A549 treated with CORT108297 at 1 μM for 4 hours (cell line): ENCODE data around the gene ABHD10. TPM values are rescaled to one million over a fixed set of nuclear protein-coding genes. Genes with fewer than 3 reads are reported as not detected.

Experiments
- total RNA-seq: library from RNA; stranded (reverse); fragments of 200-300 nt; extraction: Qiagen RNA extraction; gene quantifications from 5 replicates; pipeline ENCODE4 v1.2.3, GENCODE V29; 2022

Gene ABHD10
- 21.3 to 23.7 TPM (median 22.6 TPM) in 5 replicates for total RNA-seq

DNA sequence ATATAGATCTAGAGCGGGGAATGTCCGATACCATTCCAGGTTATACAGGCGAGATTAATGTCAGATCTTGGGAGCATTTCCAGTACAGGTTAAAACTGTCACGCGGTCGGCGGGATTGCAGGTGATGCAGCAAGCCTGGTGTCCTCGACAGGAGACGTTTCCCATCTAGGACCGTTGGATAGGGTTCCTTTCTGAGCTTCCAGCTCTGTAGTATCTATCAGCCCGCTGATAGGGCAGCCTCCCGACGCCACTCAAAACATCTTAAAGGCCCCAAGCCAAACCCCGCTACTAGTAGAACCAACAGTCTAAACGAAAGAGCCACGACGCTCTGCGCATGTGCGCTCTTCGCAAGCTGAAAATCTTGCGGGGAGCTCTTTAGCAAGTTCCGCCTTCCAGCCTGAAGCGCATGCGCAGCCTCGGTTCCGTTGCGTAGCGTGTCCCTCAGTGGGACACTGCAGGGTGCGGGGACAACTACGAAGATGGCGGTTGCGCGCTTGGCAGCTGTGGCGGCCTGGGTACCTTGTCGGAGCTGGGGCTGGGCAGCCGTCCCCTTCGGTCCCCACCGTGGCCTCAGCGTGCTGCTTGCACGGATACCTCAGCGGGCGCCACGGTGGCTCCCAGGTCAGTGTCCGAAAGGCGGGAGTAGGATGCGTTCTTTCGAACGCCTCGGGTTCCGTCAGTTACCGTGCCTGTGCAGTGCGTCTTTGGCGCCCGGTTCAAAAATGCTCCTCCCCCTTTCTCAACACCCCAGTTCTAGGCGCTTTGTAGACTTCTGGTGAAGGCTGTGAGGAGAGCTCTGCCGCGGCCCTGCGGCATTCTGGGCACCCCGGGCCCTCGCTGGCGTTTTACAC is at the start of gene ABHD10:
TSS of gene ABHD10 (plus strand) at position 444 of the 851 bp plus-strand sequence. CDS start at position 480, 36 bp downstream.

GRCh38 chr3:111998636-111999483 is 20.0 kb downstream of the ABHD10 start, which contains the start of gene TAGLN3:
TAGLN3 (plus strand) TSS chr3:111998922; CDS start chr3:111999423, 501 bp downstream.

GRCh38 chr3:112034436-112034835 is 55.6 kb downstream of the ABHD10 start, which contains the start of gene TMPRSS7:
TMPRSS7 (plus strand) TSS chr3:112034736; CDS start chr3:112034846, 110 bp downstream.

Other genes with a start within 250 kb of the ABHD10 start
- gene PHLDB2, start 119.8 kb upstream of the ABHD10 start, total RNA-seq: 15.6 to 26.6 TPM (median 24.5 TPM) in 5 replicates
- gene TAGLN3, start 19.9 kb downstream of the ABHD10 start, total RNA-seq: not detected in 5 replicates
- gene TMPRSS7, start 55.7 kb downstream of the ABHD10 start, total RNA-seq: 0.02 to 0.18 TPM (median 0.09 TPM) in 5 replicates
- gene C3orf52, start 107.4 kb downstream of the ABHD10 start, total RNA-seq: 10.6 to 14.8 TPM (median 14.3 TPM) in 5 replicates
- not detected in 5 replicates for gene GCSAM, start 154.2 kb downstream of the ABHD10 start, total RNA-seq